Heart right ventricle (tissue), 16 donors: ENCODE data around the gene ZSCAN9. TPM values are rescaled to one million over a fixed set of nuclear protein-coding genes. Genes with fewer than 3 reads are reported as not detected.

ENCODE experiments used
- ATAC-seq, 8 donors: fragments of 200-7000 bp; cut with Tn5 transposase; one replicate each; pipeline ENCODE4 v1.9.1; 2020; ENCODE audit warnings: mild to moderate bottlenecking in 8 of 8, moderate library complexity in 8 of 8, moderate number of reproducible peaks in 1 of 8
- DNase-seq, 2 donors: peaks; one replicate each; pipeline ENCODE4 v3.0.0-alpha.2; 2020
- H3K27ac ChIP-seq, 10 donors: fragments of 200-600 bp; sonication (generic) in 2 of 10; one replicate each; pipeline versions ENCODE4 v1.5.0 to v1.8.0; 2020 to 2022; ENCODE audit warnings: mild to moderate bottlenecking in 3 of 10
- H3K27me3 ChIP-seq, 7 donors: fragments of 200-600 bp; one replicate each; pipeline ENCODE4 v1.8.0; 2021 to 2022; ENCODE audit warnings: mild to moderate bottlenecking in 2 of 7
- H3K36me3 ChIP-seq, 9 donors: fragments of 200-600 bp; sonication (generic) in 1 of 9; one replicate each; pipeline versions ENCODE4 v1.5.0 to v1.8.0; 2020 to 2022; ENCODE audit warnings: mild to moderate bottlenecking in 2 of 9
- H3K4me1 ChIP-seq, 9 donors: fragments of 200-600 bp; sonication (generic) in 1 of 9; one replicate each; pipeline versions ENCODE4 v1.5.0 to v1.8.0; 2020 to 2022; ENCODE audit warnings: mild to moderate bottlenecking in 4 of 9
- H3K4me3 ChIP-seq, 10 donors: fragments of 200-600 bp; sonication (generic) in 2 of 10; one replicate each; pipeline versions ENCODE4 v1.5.0 to v1.8.0; 2020 to 2022; ENCODE audit warnings: mild to moderate bottlenecking in 7 of 10, moderate library complexity in 2 of 10
- H3K9me3 ChIP-seq, 11 donors: fragments of 200-600 bp in 10 of 11; sonication (generic) in 2 of 11; one replicate each; pipeline versions ENCODE4 v1.5.0 to v1.8.0; 2013 to 2022; ENCODE audit warnings: mild to moderate bottlenecking in 2 of 11, control low read depth in 1 of 11, moderate library complexity in 1 of 11
- CTCF ChIP-seq, 9 donors: fragments of 200-600 bp; sonication (generic) in 2 of 9; IDR thresholded peaks; one replicate each; pipeline versions ENCODE4 v1.5.0 to v1.8.0; 2021 to 2022; ENCODE audit warnings: antibody characterized with exemption in 9 of 9, mild to moderate bottlenecking in 5 of 9, moderate library complexity in 1 of 9
- WGBS, 2 donors: extraction: QIAGEN DNeasy Blood & Tissue Kit; methylation state at CpG; one replicate each; pipeline ENCODE4 v1.1.7; 2013; ENCODE audit warnings: inconsistent platforms in 1 of 2; 5-methylcytosine and 5-hydroxymethylcytosine counted together
- intact Hi-C, 10 donors: fragments of 100-400 bp; cut with DNase I; formaldehyde crosslinking; loops; one replicate each; pipeline versions ENCODE4 v1.11.1 to v1.14.2; 2022
- polyA plus RNA-seq, 2 donors: library from polyadenylated mRNA; stranded (reverse); fragments of 200-250 nt; gene quantifications; one replicate each; pipeline ENCODE4 v1.2.3, GENCODE V29; 2013
- total RNA-seq, 10 donors: library from RNA; stranded (reverse); fragmentation: NEBNext Ultra II Directional in 3 of 10; extraction: Animal tissue kit (Norgen Biotek cat#: 25700) in 3 of 10; gene quantifications; one replicate each; pipeline versions ENCODE4 v1.2.1 to v1.2.4, GENCODE V29; 2021 to 2023
- donor health status: Arrhythmogenic right ventricular cardiomyopathy.
- donor health status: ischemic (EF 13 %, LVEDD 7.1; RV severe dilation, severe dysfunction).
- donor health status: healthy with polysubstance abuse.
- donor health status: DM: no; HTN: yes; CAD: no.
- donor health status: DM: no; HTN: no; CAD: no.
- donor health status: ischemic (EF 25% LVEDD 6.9; RV normal size, moderate dysfunction).
- donor health status: ischemic (EF 25% LVEDD 5.7; RV mildly dilated, moderate dysfunction).
- donor health status: healthy.
- donor health status: DM: yes; HTN: yes; CAD: no.
- donor health status: Ischemic cardiomyopathy.
- donor health status: ischemic (EF 35%, LVEDD 5.7; RV mildly dilated, moderate dysfunction).
- donor health status: nonischemic (EF 11% LVEDD 7.7; RV severe dilation, severe dysfunction).
- donor health status: DM: yes; HTN: yes; CAD: no.
- donor health status: PGD.
- donor health status: ischemic (EF 29% LVEDD 5.4; RV normal size, mild dysfunction).
- donor health status: nonischemic (EF 23%, LVEDD 6.1; RV moderate dilation, normal function).

ZSCAN9 gene
- total and polyA plus RNA-seq, 12 donors, result 6.8 to 11.2 (median 8.8) TPM

- no peak overlapping the region for H3K27ac ChIP-seq
- H3K9me3 ChIP-seq, result no peaks in the 10 kb centered on the region
- intact Hi-C loops, result loop anchor here in 3 of 10 donors (5.0 to 10.0 kb wide), 3 partner anchors 37 to 73 kb away; partner anchors contain the start of genes ZKSCAN4 (in 1 of the 3) and ZKSCAN8 (in 1 of the 3)
- TF ChIP-seq CTCF (IDR thresholded peaks at IDR 0.05), result no peak
- H3K4me3 ChIP-seq, result no peak overlapping the region
- WGBS, 2 donors, result 34 to 47% methylated on average over 8 of the region's 8 CpGs
- peaks cover 0 to 82% (median 65%) of the 10 kb centered on the region in 7 donors for H3K27me3 ChIP-seq
- H3K36me3 ChIP-seq, result no peaks in the 10 kb centered on the region
- peaks cover 2 to 28% (median 18%) of the 10 kb centered on the region in 9 donors for H3K4me1 ChIP-seq
- ATAC-seq, result no peak
- no peak for DNase-seq
Observed at GRCh38 chr6:28215425-28215824, 9.7 kb upstream of the ZSCAN9 start.

- Histone ChIP-seq H3K4me1 (peaks cover 2 to 18% (median 13%) of the 10 kb centered on the region in 9 donors), H3K27ac (no peak overlapping the region), H3K36me3 (no peaks in the 10 kb centered on the region), H3K4me3 (peak overlapping the region in 6 of 10 donors; percentile 53 to 73 (median 66)), H3K27me3 (peaks cover 0 to 79% (median 56%) of the 10 kb centered on the region in 7 donors), H3K9me3 (no peaks in the 10 kb centered on the region)
- DNase-seq (no peak), ATAC-seq (peak in 1 of 8 donors; percentile 17)
- TF ChIP-seq CTCF (IDR thresholded peaks at IDR 0.05), result no peak
- 90 to 92% methylated on average over 12 of the region's 12 CpGs for WGBS, 2 donors
- intact Hi-C loops, result loop anchor here in 3 of 10 donors (5.0 to 10.0 kb wide), 3 partner anchors 34 to 76 kb away; partner anchors contain the start of genes ZKSCAN4 (in 1 of the 3) and ZKSCAN8 (in 1 of the 3)
Observed at GRCh38 chr6:28217890-28218289, 7.2 kb upstream of the ZSCAN9 start.

DNA sequence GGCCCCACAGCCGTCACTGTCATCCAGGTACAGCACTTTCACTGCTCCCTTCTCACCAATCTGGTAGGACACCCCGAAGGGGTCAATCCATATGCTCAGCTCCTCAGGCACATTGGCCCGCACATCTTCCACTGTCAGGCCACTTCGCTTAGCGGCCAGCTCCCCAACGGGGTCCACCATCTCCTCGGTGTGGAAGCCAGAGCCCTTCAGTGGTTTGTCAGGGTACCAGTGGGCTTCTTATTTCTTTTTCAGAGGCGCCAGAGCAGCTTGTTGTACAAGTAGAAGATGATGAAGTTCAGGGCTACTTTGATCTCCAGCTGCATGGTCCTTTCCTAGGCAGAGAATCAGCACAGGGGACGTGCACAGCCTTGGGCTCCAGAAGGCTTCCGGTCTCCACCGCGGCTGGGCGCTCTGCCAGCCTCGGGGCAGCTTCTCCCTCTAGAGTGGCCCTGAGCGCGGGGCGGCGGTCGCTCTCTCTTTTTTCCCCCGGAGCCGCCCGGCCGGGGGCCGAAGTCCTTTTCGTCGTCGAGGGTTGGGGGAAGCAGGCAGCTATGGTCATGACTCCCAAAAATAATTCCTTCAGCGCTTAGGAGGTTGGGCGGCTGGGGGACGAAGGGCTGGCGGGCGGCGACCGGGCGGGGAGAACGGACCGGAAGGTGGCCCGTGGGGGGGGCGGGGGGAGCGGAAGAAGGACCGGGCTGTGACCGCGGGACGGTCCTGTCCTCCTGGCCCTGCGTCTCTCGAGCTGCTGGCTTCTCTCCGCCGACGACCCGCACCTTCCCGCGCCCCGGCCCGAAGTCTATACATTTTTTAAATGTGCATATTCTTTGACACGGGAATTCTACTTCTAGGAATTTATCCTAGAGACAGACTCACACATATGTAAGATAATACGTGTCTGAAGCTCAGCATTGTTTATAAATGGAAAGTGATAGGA is 6.5 kb upstream of the ZSCAN9 start:
- ATAC-seq (peak; percentile 94 to 97 (median 96)), DNase-seq (peak; percentile 85)
- Histone ChIP-seq H3K4me3 (peak overlapping the region; percentile 38 to 73 (median 63)), H3K4me1 (peaks cover 2 to 16% (median 13%) of the 10 kb centered on the region in 9 donors), H3K36me3 (no peaks in the 10 kb centered on the region), H3K9me3 (no peaks in the 10 kb centered on the region), H3K27me3 (peaks cover 0 to 76% (median 51%) of the 10 kb centered on the region in 7 donors), H3K27ac (peak overlapping the region in 9 of 10 donors; percentile 75 to 90 (median 80))
- TF ChIP-seq CTCF (IDR thresholded peaks at IDR 0.05), result no peak
- 11% methylated on average over 55 to 56 of the region's 56 CpGs for WGBS, 2 donors
- intact Hi-C loops, result loop anchor here in 3 of 10 donors (5.0 to 10.0 kb wide), 3 partner anchors 34 to 76 kb away; partner anchors contain the start of genes ZKSCAN4 (in 1 of the 3) and ZKSCAN8 (in 1 of the 3)
